Right renal cortex interstitium (tissue), 3 donors: Measurements from ENCODE around the gene ZNF584. TPM values are rescaled to one million over a fixed set of nuclear protein-coding genes. Genes with fewer than 3 reads are reported as not detected.
"Not testable (repeated sequence)": the region's sequence is repeated elsewhere in the genome, so short reads cannot be mapped to it uniquely, and the experiment has no call there.

Experiments used
- DNase-seq, 3 donors: peaks; one replicate each; pipeline ENCODE4 v3.0.0-alpha.2; 2013; ENCODE audit warnings: low read depth in 3 of 3, low spot score in 2 of 3
- polyA plus RNA-seq, 3 donors: library from polyadenylated mRNA; unstranded; fragments of 120-200 nt; gene quantifications; one replicate each; pipeline ENCODE4 v1.2.1, GENCODE V29; 2013; ENCODE audit not compliant: insufficient read length in 3 of 3

The ZNF584 gene
- polyA plus RNA-seq, result 10 to 100 TPM; 13.7 to 16.5 (median 14.3) TPM

DNA sequence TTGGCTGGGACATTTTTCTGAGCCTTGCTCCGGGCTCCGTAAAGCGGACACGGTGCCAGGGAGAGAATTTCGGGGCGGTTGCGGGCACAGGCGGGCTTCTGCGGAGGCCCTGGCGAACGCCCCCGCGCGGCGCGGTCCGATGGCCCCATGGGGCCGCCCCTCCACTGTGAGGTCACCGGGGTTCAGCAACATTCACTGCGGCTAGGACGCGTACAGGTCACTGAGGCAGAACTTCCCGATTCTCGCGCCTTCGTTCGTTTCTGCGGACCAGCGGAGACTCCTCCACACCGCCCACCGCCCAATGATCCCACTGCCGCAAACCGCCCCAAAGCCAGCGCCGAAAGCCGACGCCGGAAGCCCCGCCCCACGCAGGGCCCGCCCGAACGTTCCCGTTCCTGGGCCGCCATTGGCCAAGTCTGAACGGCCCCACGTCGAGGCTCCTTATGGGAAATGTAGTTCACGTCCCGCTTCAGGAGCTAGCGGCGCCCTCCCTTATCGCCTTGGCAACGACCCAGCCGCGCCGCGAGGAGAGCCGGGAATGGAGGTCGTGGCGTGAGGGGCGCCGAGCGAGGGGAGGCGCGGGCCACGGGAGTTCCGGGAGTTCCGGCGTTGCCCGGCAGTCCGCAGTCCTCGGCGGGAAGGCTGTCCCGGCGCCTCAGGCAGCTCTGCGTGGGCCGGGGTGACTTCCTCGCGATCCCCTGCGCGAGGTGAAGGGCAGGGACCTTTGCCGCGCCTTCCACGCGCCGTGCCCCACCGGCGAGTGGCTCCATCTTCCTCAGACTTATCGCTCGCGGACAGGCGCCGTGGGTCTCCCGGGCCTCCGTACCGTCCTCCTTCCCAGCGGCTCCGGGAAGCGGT is at the start of gene ZNF584:
ZNF584 (plus strand) TSS at position 498 of the 858 bp plus-strand sequence. CDS start 499 bp downstream, outside the sequence.
- peak; percentile 78 to 96 (median 90) for DNase-seq

DNA sequence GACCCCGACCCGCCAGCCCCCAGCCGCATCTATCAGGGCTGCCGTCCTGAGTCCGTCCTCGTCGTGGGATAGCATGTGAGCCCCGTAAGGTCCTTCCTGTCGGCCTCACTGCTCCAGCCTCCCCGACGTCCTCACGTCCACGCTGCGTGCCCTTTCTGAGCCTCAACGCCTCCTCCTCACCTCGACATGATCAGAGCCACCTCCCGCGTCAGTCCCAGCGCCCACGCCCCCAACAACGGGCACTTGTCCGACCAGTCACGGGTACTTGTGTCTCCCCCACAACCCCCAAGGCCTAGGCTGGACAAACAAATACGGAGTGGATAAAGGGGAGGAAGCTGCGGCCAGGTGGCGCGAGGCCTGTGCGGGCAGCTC is 46.6 kb upstream of the ZNF584 start:
- DNase-seq, result no peak

GRCh38 chr19:58362272-58362994 is 46.0 kb upstream of the ZNF584 start, which contains the start of gene ZNF497:
TSS of gene ZNF497 (minus strand) at chr19:58362751. CDS start at chr19:58357635, 5,116 bp downstream.
- DNase-seq, result peak; percentile 86 to 89 (median 89)

DNA sequence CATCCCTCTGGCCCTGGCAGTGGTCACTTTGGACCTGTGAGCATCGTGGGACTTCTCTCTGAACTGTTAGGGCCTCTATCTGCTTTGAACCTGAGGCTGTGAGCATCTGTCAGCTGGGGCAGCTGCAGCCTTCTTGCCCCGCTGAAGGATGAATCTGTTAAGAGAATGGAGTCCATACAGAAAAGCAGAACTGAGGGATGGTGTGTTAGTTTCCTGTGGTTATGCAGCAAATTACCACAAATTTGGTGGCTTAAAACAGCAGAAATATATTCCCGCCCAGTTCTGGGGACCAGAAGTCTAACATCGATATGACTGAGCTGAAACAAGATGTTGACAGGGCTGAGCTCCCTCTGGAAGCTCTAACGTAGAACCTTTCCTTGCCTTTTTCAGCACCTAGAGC is 44.3 kb upstream of the ZNF584 start:
- no peak for DNase-seq

DNA sequence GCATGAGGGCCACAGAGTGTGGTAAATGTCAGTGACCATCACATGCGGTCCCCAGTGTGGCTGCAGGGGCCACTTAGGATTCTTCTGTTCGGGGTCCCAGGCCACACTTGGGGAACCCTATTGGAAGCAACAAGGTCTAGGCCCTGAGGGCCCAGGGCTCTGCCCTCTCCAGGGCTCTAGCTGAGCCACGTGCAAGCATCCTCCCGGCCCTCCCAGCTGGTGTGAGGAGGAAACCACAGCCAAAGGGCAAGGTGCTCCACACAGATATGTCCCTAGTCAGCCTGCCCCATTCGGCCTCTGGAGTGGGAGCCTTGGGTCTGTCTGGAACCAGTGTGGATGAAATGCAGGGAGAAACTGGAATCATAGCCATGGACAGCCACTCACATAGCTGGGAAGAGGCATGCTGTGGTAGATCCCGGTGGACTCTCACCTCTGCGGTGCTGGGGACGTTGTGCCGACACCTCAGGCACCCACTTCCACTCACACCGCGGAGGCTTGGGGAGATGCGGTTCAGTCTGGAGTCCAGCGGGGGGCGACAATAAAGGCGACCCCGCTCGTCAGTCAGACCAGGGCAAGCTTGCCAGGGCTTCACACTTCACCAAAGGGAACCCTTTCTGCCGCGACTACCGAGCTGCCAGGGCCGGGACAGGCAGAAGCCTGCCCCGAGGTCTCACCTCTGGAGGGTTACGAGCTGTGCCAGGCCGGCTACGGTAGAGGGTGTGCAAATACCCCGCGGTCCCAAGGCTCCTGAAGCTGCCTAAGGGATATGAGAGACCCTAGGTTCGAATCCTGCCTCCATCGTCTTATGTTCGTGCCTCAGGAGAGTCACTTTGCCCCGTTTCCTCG is 41.6 kb upstream of the ZNF584 start:
- DNase-seq, result no peak

DNA sequence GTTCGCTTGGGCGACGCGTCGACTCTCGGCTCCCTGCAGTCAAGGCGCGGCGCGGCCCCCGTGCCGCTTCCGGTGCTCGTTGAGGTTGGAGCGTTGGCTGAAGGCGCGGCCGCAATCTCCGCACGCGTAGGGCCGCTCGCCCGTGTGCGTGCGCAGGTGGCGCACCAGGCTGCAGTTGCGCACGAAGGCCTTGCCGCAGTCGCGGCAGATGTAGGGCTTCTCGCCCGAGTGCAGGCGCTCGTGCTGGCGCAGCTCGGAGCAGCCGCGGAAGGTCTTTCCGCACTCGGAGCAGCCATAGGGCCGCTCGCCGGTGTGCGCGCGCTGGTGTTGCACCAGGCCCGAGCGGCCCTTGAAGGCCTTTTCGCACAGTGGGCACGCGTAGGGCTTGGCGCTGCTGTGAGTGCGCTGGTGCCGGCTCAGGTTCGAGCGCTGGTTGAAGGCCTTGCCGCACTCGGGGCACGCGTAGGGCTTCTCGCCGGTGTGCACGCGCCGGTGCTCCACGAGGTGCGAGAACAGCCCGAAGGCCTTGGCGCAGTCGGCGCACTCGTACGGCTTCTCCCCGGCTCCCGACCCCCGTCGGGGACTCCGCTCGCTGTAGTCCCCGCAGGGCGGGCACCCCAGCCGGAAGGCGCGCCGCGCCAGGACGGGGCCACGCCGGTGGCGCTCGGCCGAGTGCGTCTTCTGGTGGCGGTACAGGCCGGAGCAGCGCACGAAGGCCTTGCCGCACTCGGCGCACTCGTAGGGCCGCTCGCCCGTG is 40.6 kb upstream of the ZNF584 start:
- no peak for DNase-seq

- no peak for DNase-seq
Measured at GRCh38 chr19:58368561-58369360, 39.7 kb upstream of the ZNF584 start.

- no peak for DNase-seq
Measured at GRCh38 chr19:58372311-58373133, 35.9 kb upstream of the ZNF584 start.

- DNase-seq, result no peak
Measured at GRCh38 chr19:58374200-58374599, 34.2 kb upstream of the ZNF584 start.

GRCh38 chr19:58376724-58377123 is 31.7 kb upstream of the ZNF584 start:
- DNase-seq, result not testable (repeated sequence)

GRCh38 chr19:58379246-58379645 is 29.2 kb upstream of the ZNF584 start:
- DNase-seq, result no peak

DNA sequence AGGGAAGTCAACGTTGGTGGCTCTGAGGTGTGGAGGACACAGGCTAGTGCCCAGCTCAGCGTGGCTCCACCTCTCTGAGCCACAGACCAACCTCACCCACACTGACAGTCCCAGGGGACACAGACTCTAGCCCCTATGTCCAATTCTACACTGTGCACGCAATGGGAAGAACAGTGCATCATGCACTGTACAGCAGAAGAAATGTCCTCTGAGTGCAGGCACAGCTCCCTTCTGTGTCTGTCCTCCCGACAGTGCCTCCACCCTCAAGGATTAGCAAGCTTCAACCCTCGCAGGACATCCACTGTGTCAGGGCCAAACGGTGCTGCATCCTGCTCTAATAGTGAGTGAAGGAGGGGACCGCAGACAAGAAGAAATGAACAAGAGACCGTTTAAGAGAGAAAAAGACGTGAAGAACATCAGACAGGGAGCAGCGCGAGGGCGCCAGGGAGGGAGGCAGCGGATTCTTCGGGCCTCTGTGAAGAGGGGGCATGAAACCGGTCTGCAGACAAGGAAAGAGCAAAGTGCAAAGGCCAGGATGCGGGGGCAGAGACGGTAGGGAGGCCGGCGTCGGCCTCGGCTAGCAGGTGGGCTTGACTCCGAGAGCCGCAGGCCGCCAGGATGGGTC is 28.3 kb upstream of the ZNF584 start:
- DNase-seq, result no peak

DNA sequence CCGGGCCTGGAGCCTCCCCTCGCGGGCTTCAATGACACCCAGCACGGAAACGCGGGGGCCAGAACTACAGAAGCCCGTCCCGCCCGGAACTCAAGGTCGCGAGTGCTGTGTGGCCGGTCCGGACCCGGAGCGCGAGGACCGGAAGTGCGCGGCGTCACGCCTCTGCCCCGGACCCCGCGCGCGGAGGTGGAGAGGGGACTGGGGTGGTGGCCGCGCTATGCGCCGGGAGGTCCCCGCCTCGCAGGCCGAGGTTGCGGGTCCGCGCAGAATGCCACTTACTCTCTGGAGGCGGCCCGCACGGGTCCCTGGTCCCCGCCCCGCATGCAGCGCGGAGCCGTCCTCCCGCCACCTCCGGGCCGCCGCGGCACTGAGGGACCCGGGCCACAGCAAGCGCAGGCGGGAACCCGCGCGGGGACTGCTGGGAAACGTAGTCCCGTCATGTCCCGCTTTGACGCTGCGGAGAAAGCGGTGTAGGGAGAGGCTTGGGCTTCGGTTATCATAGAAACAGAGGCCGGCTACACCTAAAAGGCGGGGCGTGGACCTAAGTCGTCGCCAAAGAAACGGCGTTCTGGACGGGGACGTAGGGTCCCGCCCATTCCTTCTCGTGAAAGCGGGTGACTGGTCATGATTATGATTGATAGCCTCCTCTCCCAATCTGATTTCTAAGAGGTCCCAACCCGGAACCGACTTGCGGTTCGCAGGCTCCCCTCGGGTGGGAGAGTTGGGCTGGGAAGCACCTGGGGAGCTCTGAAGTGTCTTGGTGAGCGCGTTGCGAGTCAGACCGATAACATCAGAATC is 27.6 kb upstream of the ZNF584 start, which contains the start of gene ZNF837:
ZNF837 (minus strand) TSS at position 369 of the 798 bp plus-strand sequence. CDS start 11,698 bp downstream, outside the sequence.
- peak; percentile 97 to 99 (median 98) for DNase-seq

DNA sequence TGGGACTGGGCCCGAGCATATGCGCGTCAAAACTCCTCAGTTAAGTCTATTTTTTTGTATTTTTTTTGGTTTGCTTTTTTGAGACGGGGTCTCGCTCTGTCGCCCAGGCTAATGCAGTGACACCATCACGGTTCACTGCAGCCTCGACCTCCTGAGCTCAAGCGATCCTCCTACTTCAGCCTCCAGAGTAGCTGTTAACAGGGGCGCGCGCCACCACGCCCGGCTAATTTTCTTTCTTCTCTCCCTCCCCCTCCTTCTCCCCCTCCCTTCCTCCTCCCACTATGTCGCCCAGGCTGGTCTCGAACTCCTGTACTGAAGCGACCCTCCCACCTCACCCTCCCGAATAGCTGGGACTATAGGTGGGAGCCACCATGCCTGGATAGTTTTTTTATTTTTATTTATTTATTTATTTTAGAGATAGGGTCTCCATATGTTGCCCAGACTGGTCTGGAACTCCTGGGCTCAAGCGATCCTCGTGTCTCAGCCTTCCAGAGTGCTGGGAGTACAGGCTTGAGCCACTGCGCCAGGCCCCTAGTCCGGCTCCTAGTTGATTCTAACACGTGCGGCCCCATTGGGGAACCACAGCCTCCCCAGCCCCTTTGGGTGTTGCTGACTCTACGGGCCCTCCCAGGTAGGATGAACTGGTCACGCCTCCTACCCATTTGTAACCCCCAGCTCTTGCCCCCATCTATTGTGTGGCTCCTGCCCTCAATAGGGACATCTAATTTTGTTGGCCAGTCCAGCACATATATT is 26.8 kb upstream of the ZNF584 start:
- DNase-seq, result no peak

DNA sequence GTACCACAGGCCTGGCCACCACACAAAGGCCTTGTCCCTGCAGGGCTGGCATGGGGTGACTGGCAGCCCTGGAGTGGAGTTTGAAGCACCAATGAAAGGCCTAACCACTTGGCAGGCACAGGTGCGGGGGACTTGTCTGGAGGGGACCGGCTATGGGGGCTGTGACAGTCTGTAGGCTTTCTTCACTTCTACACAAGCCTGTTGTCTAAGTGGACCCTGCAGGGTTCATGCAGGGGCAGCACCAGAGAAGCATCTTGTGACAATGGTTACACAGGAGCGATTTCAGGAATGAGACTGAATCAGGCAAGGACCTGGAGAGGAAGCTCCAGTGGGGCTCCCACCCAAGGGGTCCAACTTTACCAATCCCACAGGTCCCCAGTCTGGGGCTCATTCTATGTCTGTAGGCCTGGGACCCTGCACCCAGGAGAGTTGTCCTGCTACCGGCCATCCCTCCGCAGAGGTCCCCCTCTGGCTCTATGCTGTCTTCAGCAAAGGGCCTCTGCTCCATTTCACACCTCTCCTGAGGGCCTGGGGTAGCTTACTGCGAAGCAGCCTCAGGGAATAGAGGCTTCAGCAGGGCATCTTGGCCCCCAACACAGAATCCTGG is 25.3 kb upstream of the ZNF584 start:
- no peak for DNase-seq
